Mucosa of rectum (tissue), 2 donors: Measurements from ENCODE around the gene IRAK1BP1.
A peak's percentile ranks its signal among the peaks of the same experiment; 100 is the strongest.

ENCODE experiments used
- H3K27ac ChIP-seq, 2 donors: one replicate each; pipeline ENCODE4 v1.7.0; 2013; ENCODE audit warnings: inconsistent platforms in 2 of 2, low read depth in 2 of 2, low read length in 2 of 2
- H3K27me3 ChIP-seq, 2 donors: one replicate each; pipeline ENCODE4 v1.7.0; 2013; ENCODE audit warnings: low read length in 2 of 2; ENCODE audit not compliant: control insufficient read depth in 2 of 2, insufficient read depth in 2 of 2
- H3K36me3 ChIP-seq, 2 donors: one replicate each; pipeline ENCODE4 v1.7.0; 2013; ENCODE audit warnings: low read length in 2 of 2; ENCODE audit not compliant: control insufficient read depth in 2 of 2, insufficient read depth in 2 of 2
- H3K4me1 ChIP-seq, 2 donors: one replicate each; pipeline ENCODE4 v1.7.0; 2013; ENCODE audit warnings: low read length in 2 of 2, mild to moderate bottlenecking in 1 of 2; ENCODE audit not compliant: control insufficient read depth in 2 of 2, insufficient read depth in 2 of 2
- H3K4me3 ChIP-seq, 2 donors: one replicate each; pipeline ENCODE4 v1.7.0; 2013; ENCODE audit warnings: low read length in 2 of 2
- H3K9ac ChIP-seq, 2 donors: one replicate each; pipeline ENCODE4 v1.7.0; 2013; ENCODE audit warnings: low read length in 2 of 2, low read depth in 1 of 2, mild to moderate bottlenecking in 1 of 2
- H3K9me3 ChIP-seq, 2 donors: one replicate each; pipeline ENCODE4 v1.7.0; 2013; ENCODE audit warnings: low read length in 2 of 2; ENCODE audit not compliant: control insufficient read depth in 2 of 2
- donor health status: healthy.
- donor health status: Normal muscosa, but diverticular disease.

IRAK1BP1 gene, protein sequence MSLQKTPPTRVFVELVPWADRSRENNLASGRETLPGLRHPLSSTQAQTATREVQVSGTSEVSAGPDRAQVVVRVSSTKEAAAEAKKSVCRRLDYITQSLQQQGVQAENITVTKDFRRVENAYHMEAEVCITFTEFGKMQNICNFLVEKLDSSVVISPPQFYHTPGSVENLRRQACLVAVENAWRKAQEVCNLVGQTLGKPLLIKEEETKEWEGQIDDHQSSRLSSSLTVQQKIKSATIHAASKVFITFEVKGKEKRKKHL

GRCh38 chr6:78867370-78868040, at the start of gene IRAK1BP1:
Gene IRAK1BP1 (plus strand): TSS chr6:78867551. CDS start chr6:78867577, 26 bp downstream.
- Histone ChIP-seq H3K9ac (peak within 1 kb of the TSS; percentile 72 to 80), H3K27ac (peak within 1 kb of the TSS; percentile 51 to 61), H3K36me3 (no peaks in the 10 kb centered on the region), H3K4me1 (peaks cover 0 to 3% of the 10 kb centered on the region in 2 donors), H3K27me3 (no peaks in the 10 kb centered on the region), H3K4me3 (peak within 1 kb of the TSS; percentile 96 to 98), H3K9me3 (no peaks in the 10 kb centered on the region)

DNA sequence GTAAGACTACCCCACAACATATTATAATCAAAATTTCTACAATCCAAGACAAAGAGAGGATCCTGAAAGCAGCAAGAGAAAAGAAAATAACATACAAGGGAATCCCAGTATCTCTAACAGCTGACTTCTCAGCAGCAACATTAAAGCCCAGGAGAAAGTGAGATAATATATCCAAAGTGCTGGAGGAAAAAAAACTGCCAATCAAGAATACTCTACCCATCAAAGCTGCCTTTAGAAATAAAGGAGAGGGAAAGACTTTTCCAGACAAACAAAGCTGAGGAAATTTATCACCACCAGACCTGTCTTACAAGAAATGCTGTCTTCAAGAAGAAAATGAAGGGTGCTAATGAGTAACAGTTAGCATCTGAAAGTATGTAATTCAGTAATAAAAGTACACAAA, 43.3 kb upstream of the IRAK1BP1 start:
- no peaks in the 10 kb centered on the region for H3K36me3 ChIP-seq
- H3K4me1 ChIP-seq, result no peaks in the 10 kb centered on the region
- no peak overlapping the region for H3K27ac ChIP-seq
- no peaks in the 10 kb centered on the region for H3K27me3 ChIP-seq
- H3K9me3 ChIP-seq, result peaks cover 0 to 3% of the 10 kb centered on the region in 2 donors
- H3K4me3 ChIP-seq, result no peak overlapping the region
- H3K9ac ChIP-seq, result no peak overlapping the region

GRCh38 chr6:78829407-78829806, 37.9 kb upstream of the IRAK1BP1 start:
- H3K9ac ChIP-seq, result no peak overlapping the region

DNA sequence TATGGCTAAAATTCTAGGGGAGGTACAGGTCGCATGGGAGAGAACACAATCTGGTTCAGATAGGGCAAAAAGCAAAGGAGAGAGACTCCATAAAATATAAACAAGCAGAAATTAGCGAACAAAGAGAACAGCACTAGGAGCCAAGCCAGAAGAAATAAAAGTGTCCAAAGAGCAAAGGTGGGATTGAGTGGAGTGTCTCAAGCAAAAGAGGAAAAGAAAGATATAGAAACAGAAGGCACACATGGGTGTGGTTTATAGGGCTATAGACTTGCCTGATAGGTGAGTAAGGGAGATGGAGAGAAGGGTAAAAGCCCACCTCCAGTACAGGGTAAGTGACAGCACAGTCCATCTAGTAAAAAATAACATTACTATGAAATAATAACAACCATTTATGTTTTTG, 36.5 kb upstream of the IRAK1BP1 start:
- no peak overlapping the region for H3K27ac ChIP-seq
- no peak overlapping the region for H3K4me3 ChIP-seq
- peaks cover 0 to 7% of the 10 kb centered on the region in 2 donors for H3K4me1 ChIP-seq
- no peaks in the 10 kb centered on the region for H3K27me3 ChIP-seq
- H3K9me3 ChIP-seq, result no peaks in the 10 kb centered on the region
- no peak overlapping the region for H3K9ac ChIP-seq
- H3K36me3 ChIP-seq, result no peaks in the 10 kb centered on the region

More at GRCh38 chr6:78829407-78829806, 37.9 kb upstream of the IRAK1BP1 start:
- H3K9me3 ChIP-seq, result no peaks in the 10 kb centered on the region
- H3K27me3 ChIP-seq, result no peaks in the 10 kb centered on the region
- H3K4me3 ChIP-seq, result no peak overlapping the region
- no peak overlapping the region for H3K27ac ChIP-seq
- no peaks in the 10 kb centered on the region for H3K36me3 ChIP-seq
- peaks cover 0 to 7% of the 10 kb centered on the region in 2 donors for H3K4me1 ChIP-seq

DNA sequence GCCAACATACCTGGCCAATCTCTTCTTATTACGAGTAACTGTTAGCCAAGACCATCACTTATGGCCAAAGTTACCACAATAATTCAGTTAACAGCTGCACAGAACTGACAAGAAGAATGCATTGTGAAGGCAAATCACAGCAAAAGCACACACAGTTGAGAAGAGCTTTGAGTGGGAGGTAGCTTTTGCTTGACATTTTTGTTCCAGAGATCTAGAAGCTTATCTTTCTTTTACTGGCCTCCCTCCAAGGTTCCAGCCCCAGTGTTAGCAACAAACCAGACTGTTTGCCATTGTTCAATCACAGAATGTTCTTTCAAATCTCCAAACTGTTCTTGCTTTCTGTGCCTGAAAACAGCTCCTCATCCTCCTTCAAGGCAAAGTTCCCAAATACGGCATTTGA, 35.9 kb upstream of the IRAK1BP1 start:
- Histone ChIP-seq H3K9me3 (no peaks in the 10 kb centered on the region), H3K36me3 (no peaks in the 10 kb centered on the region), H3K4me3 (no peak overlapping the region), H3K27me3 (no peaks in the 10 kb centered on the region), H3K4me1 (peaks cover 0 to 7% of the 10 kb centered on the region in 2 donors), H3K27ac (no peak overlapping the region), H3K9ac (no peak overlapping the region)

- no peak overlapping the region for H3K27ac ChIP-seq
- H3K4me3 ChIP-seq, result no peak overlapping the region
- H3K4me1 ChIP-seq, result peaks cover 0 to 7% of the 10 kb centered on the region in 2 donors
- no peaks in the 10 kb centered on the region for H3K27me3 ChIP-seq
- H3K36me3 ChIP-seq, result no peaks in the 10 kb centered on the region
- no peak overlapping the region for H3K9ac ChIP-seq
- H3K9me3 ChIP-seq, result no peaks in the 10 kb centered on the region
Measured at GRCh38 chr6:78832091-78832808, 35.1 kb upstream of the IRAK1BP1 start.

DNA sequence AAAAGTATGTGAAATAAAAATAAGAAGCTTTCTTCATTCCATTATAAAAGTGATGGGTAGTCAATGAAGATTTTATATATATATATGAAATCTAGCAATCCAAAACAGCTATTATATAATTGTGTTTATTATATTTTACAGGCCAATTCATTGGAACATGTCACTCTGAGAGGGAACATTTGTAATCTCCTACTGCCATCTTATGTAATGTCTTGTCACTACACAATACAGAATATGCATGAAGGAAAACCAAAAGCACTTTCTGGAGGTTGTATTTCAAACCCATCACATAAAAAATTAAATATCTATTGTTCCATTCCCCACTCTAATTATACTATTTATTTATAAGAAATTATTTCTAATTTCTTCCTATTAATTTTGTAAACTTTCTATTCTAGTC, 31.5 kb upstream of the IRAK1BP1 start:
- Histone ChIP-seq H3K9me3 (no peaks in the 10 kb centered on the region), H3K27me3 (no peaks in the 10 kb centered on the region), H3K4me3 (no peak overlapping the region), H3K4me1 (peaks cover 0 to 5% of the 10 kb centered on the region in 2 donors), H3K36me3 (no peaks in the 10 kb centered on the region), H3K27ac (no peak overlapping the region), H3K9ac (no peak overlapping the region)

DNA sequence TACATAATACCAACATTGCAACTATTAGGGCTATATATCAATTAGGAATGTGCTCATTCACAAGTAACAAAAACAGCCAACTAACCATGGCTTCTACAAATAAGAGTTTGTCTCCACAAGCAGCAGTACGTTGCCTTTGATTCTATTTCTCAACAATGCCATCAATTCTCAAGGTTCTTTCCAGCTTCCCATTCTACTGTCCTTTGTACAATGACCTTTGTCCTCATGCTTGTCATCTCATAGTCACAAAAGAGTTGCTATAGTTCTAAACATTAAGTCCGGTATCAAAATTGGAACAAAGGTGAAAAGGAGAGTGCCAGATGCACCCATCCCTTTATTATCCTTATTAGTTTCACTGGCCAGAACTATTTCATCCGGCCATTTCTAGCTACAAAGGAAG, 30.8 kb upstream of the IRAK1BP1 start:
- H3K27me3 ChIP-seq, result no peaks in the 10 kb centered on the region
- H3K4me3 ChIP-seq, result no peak overlapping the region
- H3K36me3 ChIP-seq, result no peaks in the 10 kb centered on the region
- no peak overlapping the region for H3K27ac ChIP-seq
- H3K9ac ChIP-seq, result no peak overlapping the region
- peaks cover 0 to 5% of the 10 kb centered on the region in 2 donors for H3K4me1 ChIP-seq
- H3K9me3 ChIP-seq, result no peaks in the 10 kb centered on the region

DNA sequence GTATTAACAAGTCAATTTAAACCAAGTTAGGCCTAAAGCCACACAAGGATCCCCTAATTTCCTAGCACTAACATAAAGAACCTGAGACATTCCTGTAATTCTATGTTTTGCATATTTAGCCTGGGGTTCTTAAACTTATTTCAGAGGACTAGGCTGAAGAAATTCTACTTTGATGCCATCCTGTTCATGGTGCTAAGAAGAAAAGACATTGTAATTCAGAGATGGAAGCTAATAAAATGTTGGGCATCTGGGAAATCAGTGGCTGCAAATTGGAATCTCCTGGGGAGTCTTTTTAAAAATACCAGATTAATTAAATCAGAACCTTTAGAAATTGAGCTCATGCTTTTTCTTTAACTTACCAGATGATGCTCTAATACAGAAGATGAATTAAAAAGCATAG, 26.2 kb upstream of the IRAK1BP1 start:
- no peaks in the 10 kb centered on the region for H3K27me3 ChIP-seq
- H3K36me3 ChIP-seq, result no peaks in the 10 kb centered on the region
- no peak overlapping the region for H3K4me3 ChIP-seq
- H3K27ac ChIP-seq, result no peak overlapping the region
- no peaks in the 10 kb centered on the region for H3K4me1 ChIP-seq
- H3K9me3 ChIP-seq, result no peaks in the 10 kb centered on the region
- H3K9ac ChIP-seq, result no peak overlapping the region

DNA sequence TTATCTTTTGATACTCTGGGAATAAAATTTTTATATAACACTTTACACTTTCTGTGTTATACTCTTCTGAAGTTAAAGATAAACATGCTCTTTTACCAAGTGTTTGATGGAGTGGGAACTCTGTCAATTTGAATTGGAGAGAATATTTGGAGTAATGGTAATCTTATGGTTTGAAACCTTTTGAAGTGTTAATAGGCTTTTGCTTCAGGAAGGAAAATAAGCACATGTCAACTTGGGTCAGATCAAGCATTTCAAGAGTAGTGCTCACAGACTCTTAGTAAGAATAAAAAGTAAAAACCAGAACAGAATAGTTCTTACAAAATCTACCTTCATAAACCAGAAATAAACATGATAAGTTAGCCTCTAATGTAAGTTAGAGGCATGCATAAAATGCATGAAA, 24.4 kb upstream of the IRAK1BP1 start:
- Histone ChIP-seq H3K9me3 (no peaks in the 10 kb centered on the region), H3K27me3 (no peaks in the 10 kb centered on the region), H3K27ac (no peak overlapping the region), H3K36me3 (no peaks in the 10 kb centered on the region), H3K4me1 (no peaks in the 10 kb centered on the region), H3K4me3 (no peak overlapping the region), H3K9ac (no peak overlapping the region)
